Kidney capillary endothelial cell (primary cell): Measurements from ENCODE around the gene LASP1.
A peak's percentile ranks its signal among the peaks of the same experiment; 100 is the strongest.

ENCODE experiments used
- DNase-seq: peaks from one replicate; pipeline ENCODE4 v3.0.0-alpha.2; 2018; ENCODE audit warnings: low spot score

The LASP1 gene

GRCh38 chr17:38889745-38890409, 20.0 kb downstream of the LASP1 start:
- DNase-seq, result no peak

DNA sequence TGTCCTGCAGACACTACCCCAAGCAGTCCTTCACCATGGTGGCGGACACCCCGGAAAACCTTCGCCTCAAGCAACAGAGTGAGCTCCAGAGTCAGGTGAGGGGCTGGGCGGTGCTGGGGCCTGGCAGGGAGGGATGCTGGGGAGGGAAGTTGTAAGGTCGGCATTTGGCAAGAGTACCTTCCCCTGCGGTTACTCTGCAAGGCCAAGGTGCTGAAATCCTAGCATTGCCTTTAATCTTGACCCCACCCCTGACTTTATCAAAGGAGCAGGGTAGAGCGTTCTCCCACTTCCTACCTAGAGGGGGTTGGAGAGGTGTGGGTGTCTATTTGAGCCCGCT, 20.5 kb downstream of the LASP1 start:
- DNase-seq, result no peak

- DNase-seq, result no peak
Observed at GRCh38 chr17:38891441-38891840, 21.6 kb downstream of the LASP1 start.

DNA sequence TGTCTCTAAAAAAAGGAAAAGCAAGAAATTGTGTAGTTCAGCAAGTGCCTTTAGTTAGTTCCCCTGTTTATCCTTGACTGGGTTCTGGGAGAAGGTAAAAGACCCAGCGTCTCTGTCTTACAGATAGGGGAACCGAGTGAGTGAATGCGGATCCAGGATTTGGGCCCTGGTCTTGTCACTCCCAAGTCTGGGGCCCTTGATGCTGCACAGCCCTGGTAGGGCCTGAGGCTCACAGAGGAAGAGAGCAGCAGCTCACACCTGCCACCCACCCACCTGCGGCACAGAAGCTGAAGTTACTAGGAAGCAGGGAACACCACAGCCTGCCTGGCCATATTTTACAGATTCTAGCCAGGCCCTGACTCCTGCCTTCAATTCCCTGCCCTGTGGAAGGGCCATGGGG, 22.2 kb downstream of the LASP1 start:
- DNase-seq, result no peak

DNA sequence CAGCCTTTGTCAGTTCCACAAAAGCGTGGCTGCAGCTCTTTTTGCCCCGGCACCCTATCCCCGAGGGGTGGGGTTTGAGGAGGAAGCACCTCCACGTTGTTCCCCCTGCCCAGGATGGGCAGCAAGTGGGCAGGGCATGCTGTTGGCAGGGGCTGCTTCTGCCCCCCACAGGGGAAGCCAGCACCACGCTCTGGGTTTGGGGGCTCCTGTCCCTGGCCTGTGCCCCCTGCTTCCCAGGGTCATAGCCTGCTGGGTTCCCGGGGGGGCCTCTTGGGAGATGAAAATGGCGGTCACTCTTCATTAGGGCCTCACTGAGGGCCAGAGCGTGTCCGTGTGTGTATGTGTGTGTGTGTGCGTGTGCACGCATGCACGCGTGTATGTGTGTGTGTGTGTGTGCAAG, 22.8 kb downstream of the LASP1 start:
- DNase-seq, result no peak

GRCh38 chr17:38893113-38893512, 23.3 kb downstream of the LASP1 start:
- no peak for DNase-seq

DNA sequence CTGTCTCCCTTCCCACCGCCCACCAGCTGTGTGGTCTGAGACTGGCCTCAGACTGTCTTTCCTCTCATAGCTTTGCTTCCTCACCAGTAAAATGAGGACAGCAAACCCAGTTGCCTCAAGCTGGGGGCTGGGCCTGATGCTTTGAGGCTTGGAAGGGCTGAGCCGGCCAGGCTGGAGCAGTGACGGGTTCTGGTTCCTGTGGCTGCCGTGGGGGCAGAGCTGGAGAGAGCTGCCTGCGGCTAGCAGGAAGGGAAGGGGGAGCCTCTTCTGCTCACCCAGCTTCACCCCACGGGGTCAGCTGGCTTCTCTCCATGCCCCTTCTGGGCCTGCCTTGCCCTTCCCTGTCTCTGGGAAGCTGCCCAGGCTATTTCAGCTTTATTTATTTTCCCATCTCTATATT, 23.7 kb downstream of the LASP1 start:
- DNase-seq, result peak; percentile 21

GRCh38 chr17:38894276-38894675, 24.4 kb downstream of the LASP1 start:
- DNase-seq, result no peak

DNA sequence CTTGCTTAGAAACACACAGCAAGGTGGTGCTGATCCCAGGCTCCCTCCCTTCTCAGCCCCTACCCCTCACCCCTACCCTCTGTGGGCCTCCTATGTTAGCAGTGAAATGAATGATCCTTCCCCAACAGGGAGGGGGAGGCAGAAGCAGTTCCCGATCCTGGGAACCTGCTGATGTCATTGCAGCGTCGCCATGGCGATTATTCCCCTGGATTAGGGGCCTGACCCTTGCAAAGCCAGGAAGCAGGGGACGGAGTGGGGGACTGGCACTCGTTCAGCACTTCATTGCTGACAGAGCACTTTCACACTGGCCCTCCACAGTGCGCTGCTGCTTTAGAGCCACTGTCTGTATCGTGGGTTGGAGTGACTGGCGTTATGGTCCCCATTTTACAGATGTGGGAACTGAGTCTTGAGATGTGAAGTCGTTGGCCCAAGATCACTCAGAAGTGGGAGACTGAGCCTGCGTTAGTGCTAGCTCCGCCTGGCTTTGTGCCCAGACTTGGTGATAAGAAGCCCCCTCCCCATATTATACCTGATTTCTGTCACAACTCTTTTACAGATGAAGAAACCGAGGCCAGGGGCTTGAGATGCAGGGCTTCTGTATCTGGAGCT, 26.6 kb downstream of the LASP1 start:
- DNase-seq, result no peak

DNA sequence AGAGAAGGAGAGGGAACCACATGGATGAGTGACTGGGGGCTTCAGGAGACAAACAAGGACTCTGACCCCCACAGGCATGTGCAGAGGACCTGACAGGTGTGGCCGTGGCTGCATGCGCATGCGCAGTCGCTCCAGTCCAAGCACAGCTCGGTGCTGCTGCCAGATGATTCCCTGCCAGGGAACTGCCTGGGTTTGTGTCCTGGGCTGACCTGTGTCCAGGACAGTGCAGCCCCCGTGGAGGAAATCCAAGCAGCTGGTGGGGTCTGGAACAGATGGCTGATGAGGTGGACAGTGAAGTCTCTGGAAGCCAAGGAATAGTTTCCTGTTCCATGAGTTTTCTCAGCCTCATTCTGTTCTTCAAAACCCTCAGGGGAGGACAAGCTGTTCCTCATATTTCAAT, 27.3 kb downstream of the LASP1 start:
- DNase-seq, result no peak

DNA sequence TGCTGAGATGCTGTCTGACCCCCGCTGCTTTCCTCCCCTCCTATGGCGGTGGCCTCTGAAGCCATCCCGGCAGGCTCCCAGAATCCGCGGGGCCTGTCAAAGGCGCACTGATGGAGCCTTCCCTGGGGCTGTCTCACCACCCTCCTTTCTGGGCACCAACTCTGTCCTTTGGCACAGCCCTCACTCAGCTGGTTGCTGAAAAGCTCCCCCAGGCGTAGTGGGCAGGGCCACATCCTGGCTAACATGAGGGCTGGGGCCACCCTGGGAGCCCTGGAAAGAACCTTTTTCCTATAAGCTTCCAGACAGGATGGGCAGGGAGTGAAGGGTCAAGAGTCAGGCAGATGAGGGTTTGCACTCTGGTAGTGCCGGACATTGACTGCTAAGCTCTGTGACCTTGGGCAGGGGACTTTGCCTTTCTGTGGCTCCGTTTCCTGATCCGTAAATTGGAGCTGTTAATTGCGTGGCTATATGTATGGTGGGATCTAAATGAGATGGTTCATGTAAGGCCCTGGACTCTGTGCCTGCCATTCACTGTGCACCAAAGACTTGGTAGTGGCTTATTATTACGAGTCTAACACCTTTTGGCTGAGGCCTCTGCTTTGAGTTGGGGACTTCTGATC, 27.9 kb downstream of the LASP1 start:
- no peak for DNase-seq

- DNase-seq, result no peak
Observed at GRCh38 chr17:38898291-38898679, 28.4 kb downstream of the LASP1 start.

GRCh38 chr17:38898812-38899348, 29.0 kb downstream of the LASP1 start:
- DNase-seq, result peak; percentile 85

DNA sequence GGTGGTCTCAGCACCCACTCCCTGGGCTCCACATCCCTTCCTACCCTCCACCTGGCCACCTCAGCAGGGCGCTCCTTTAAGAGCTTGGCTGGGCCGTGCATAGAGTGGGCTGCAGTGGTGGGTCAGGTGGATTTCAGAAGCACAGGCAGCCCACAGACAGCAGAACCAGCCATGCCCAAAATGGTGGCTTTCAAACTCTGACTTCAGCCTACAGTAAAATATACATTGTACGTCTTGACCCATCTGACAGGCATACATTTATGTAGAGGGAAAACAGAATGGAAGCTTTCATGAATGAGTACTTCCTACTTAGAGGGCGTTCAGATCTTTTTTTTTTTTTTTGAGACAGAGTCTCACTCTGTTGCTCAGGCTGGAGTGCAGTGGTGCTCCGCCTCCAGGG, 29.6 kb downstream of the LASP1 start:
- DNase-seq, result no peak

DNA sequence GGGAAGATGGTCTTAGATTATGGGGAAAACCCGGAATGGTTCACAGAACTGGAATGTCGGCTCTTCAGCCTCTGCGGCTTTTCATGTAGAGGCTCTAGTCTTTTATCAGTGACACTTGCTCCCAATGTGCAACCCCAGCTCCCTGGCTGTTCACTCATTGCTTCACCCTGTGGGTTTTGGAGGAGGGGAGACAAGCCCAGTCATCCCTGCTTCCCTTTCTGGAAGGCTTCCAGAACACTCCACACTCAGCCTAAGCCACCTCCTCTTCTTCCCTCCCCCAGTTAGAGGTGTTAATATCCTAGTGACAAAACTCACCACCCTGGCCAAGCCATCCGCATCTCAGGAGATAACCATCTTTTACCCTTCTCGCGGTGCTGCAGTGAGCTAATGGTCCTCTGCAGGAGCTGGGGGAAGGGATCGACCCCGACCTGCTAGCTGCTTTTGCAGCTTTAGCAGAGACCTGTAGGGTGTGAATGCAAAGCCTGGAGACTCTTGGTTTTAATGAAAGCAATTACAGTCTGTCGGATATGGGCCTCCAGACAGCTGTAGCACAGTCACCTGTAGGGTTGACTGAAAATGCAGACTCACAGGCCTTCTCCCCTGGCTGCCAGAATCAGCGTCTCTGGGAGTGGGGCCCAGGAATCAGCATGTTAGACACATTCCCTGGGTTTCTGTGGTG, 31.3 kb downstream of the LASP1 start:
- peak; percentile 78 for DNase-seq

DNA sequence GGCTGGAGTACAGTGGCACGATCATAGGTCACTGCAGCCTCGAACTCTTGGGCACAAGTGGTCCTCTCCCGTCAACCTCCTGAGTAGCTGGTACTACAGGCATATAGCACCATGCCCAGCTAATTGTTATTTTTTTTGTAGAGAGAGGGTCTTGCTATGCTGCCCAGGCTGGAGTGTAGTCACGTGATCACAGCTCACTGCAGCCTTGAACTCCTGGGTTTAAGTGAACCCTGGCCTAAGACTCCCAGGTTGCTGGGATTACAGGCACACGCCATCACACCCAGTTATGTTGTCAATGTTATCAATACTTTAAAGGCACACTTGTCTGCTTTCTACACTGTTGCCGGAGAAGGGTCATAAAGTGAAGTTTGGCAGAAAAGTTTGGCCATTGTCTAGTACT, 33.5 kb downstream of the LASP1 start:
- no peak for DNase-seq

GRCh38 chr17:38904892-38905291, 35.0 kb downstream of the LASP1 start:
- DNase-seq, result no peak

DNA sequence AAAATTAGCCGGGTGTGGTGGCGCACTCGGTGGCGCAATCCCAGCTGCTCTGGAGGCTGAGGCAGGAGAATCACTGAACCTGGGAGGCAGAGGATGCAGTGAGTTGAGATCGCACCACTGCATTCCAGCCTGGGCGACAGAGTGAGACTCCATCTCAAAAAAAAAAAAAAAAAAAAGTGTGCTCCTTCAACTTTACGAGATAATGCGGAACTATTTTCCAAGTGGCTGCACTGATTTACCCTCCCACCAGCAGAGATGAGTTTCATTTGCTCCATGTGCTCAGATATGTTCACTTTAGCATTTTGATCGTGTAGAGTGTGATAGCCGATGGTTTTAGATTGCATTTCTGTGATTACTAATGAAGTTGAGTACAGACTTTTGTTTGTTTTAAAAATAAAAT, 35.5 kb downstream of the LASP1 start:
- no peak for DNase-seq

GRCh38 chr17:38906460-38907228, 36.8 kb downstream of the LASP1 start:
- DNase-seq, result no peak

DNA sequence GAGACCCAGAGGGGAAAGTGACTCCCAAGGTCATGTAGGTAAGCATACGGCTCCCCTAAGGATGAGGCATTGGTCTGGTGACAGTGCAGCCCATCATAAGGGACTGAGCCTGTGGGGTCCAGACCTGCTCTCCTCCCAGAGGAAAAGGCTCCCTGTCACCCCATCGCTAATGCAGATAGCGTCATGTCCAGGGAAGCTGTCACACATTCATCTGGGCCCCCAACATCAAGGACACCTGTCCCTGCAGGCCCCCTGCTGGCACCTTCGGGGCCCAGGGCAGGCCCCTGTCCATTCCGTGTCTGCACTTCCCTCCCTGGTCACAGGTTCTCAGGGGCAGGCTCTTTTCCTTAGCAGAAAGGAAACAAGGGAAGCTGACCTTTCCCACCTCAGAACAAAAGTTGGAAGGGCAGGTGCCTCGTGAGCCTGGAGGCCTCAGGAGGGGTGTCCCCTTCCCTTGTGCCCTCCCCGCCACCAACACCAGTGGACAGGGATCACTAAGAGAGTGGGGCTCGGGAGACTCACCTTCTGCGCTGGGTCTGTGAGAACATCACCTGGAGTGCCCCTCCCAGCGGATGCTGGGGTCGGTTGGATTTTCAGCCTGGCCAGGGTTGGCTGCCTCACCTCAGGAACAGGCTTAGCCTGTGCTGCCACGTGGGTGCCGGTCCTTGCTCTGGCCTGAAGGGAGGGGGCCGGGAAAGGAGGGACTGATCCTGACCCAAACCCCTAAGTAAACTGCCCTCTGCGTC, 38.2 kb downstream of the LASP1 start:
- DNase-seq, result no peak

GRCh38 chr17:38908676-38909181, 38.9 kb downstream of the LASP1 start:
- peak; percentile 52 for DNase-seq
